Suprapubic skin (tissue), 4 donors: Measurements from ENCODE around the gene CDKN2AIPNL.

Experiments
- CTCF ChIP-seq, 2 donors: fragments of 200-600 bp in 1 of 2; fragments of 450-650 bp in 1 of 2; sonication (generic) in 1 of 2; IDR thresholded peaks; one replicate each; pipeline ENCODE4 v1.5.1; 2016 to 2019; ENCODE audit warnings: antibody characterized with exemption in 2 of 2, mild to moderate bottlenecking in 1 of 2, moderate library complexity in 1 of 2
- POLR2A ChIP-seq, 2 donors: fragments of 450-650 bp; IDR thresholded peaks; one replicate each; pipeline ENCODE4 v1.6.1; 2017; ENCODE audit warnings: antibody characterized with exemption in 2 of 2, mild to moderate bottlenecking in 2 of 2, moderate library complexity in 2 of 2
- POLR2AphosphoS5 ChIP-seq, 3 donors: sonication (generic); formaldehyde crosslinking; IDR thresholded peaks; one replicate each; pipeline ENCODE4 v1.6.1; 2017; ENCODE audit warnings: antibody characterized with exemption in 3 of 3

- TF ChIP-seq CTCF (IDR thresholded peaks at IDR 0.05) = no peak
- TF ChIP-seq POLR2A (IDR thresholded peaks at IDR 0.05) = no peak
- TF ChIP-seq POLR2AphosphoS5 (IDR thresholded peaks at IDR 0.05) = no peak
Measured at GRCh38 chr5:134426361-134426760, 14.7 kb upstream of the CDKN2AIPNL start.
